ENCODE results near the gene ISG20. TPM values are rescaled to one million over a fixed set of nuclear protein-coding genes. Genes with fewer than 3 reads are reported as not detected.
"Not testable (repeated sequence)": the region's sequence is repeated elsewhere in the genome, so short reads cannot be mapped to it uniquely, and the experiment has no call there.

ISG20 gene
- total RNA-seq, 4 donors from 2014 or later, result 50.3 to 90.0 (median 70.6) TPM

GRCh38 chr15:88641959-88642452 is 3.2 kb downstream of the ISG20 start:
- Histone ChIP-seq H3K9me3 (no peaks in the 10 kb centered on the region), H3K27me3 (no peaks in the 10 kb centered on the region), H3K36me3 (no peaks in the 10 kb centered on the region), H3K4me3 (no peak overlapping the region), H3K4me1 (peaks cover 5 to 35% (median 28%) of the 10 kb centered on the region in 4 donors), H3K27ac (peak overlapping the region in 1 of 4 donors; percentile 98)
- no peak for DNase-seq
- TF ChIP-seq POLR2A (IDR thresholded peaks at IDR 0.05) (no peak), CTCF (IDR thresholded peaks at IDR 0.05) (no peak)

GRCh38 chr15:88642514-88642913 is 3.7 kb downstream of the ISG20 start:
- Histone ChIP-seq H3K27ac (peak overlapping the region in 1 of 4 donors; percentile 98), H3K4me1 (peaks cover 5 to 34% (median 29%) of the 10 kb centered on the region in 4 donors)
- not testable (repeated sequence) for H3K36me3 ChIP-seq, H3K27me3 ChIP-seq, H3K4me3 ChIP-seq, H3K9me3 ChIP-seq
- DNase-seq, result peak in 1 of 3 donors; percentile 40

GRCh38 chr15:88644741-88645140 is 5.9 kb downstream of the ISG20 start:
- H3K27me3 ChIP-seq, result no peaks in the 10 kb centered on the region
- H3K4me1 ChIP-seq, result peaks cover 0 to 40% (median 36%) of the 10 kb centered on the region in 4 donors
- H3K27ac ChIP-seq, result no peak overlapping the region
- no peak overlapping the region for H3K4me3 ChIP-seq
- no peaks in the 10 kb centered on the region for H3K36me3 ChIP-seq
- DNase-seq, result peak in 2 of 3 donors; percentile 37 to 40
- no peaks in the 10 kb centered on the region for H3K9me3 ChIP-seq
- TF ChIP-seq POLR2A (IDR thresholded peaks at IDR 0.05), result no peak
- TF ChIP-seq CTCF (IDR thresholded peaks at IDR 0.05), result no peak

- Histone ChIP-seq H3K4me1 (peaks cover 0 to 40% (median 35%) of the 10 kb centered on the region in 4 donors), H3K4me3 (no peak overlapping the region), H3K36me3 (no peaks in the 10 kb centered on the region), H3K9me3 (no peaks in the 10 kb centered on the region), H3K27me3 (no peaks in the 10 kb centered on the region), H3K27ac (peak overlapping the region in 1 of 4 donors; percentile 42)
- peak; percentile 11 to 41 (median 24) for DNase-seq
- no peak for TF ChIP-seq CTCF (IDR thresholded peaks at IDR 0.05)
- no peak for TF ChIP-seq POLR2A (IDR thresholded peaks at IDR 0.05)
Measured at GRCh38 chr15:88645171-88646087, 6.6 kb downstream of the ISG20 start.

GRCh38 chr15:88646088-88646405 is 7.2 kb downstream of the ISG20 start:
- H3K27me3 ChIP-seq, result no peaks in the 10 kb centered on the region
- TF ChIP-seq CTCF (IDR thresholded peaks at IDR 0.05) (no peak), POLR2A (IDR thresholded peaks at IDR 0.05) (no peak)
- no peak overlapping the region for H3K4me3 ChIP-seq
- H3K9me3 ChIP-seq, result no peaks in the 10 kb centered on the region
- no peaks in the 10 kb centered on the region for H3K36me3 ChIP-seq
- peak in 1 of 3 donors; percentile 3 for DNase-seq
- H3K4me1 ChIP-seq, result peaks cover 0 to 33% (median 28%) of the 10 kb centered on the region in 4 donors
- H3K27ac ChIP-seq, result peak overlapping the region in 1 of 4 donors; percentile 42

- DNase-seq, result peak; percentile 15 to 44 (median 33)
- Histone ChIP-seq H3K9me3 (no peaks in the 10 kb centered on the region), H3K36me3 (no peaks in the 10 kb centered on the region), H3K4me3 (no peak overlapping the region), H3K4me1 (peaks cover 0 to 31% (median 25%) of the 10 kb centered on the region in 4 donors), H3K27me3 (no peaks in the 10 kb centered on the region), H3K27ac (peak overlapping the region in 1 of 4 donors; percentile 70)
- no peak for TF ChIP-seq POLR2A (IDR thresholded peaks at IDR 0.05)
- TF ChIP-seq CTCF (IDR thresholded peaks at IDR 0.05), result no peak
Measured at GRCh38 chr15:88646951-88647350, 8.1 kb downstream of the ISG20 start.
